K562 (cell line): ENCODE measurements around the gene KTN1. TPM values are rescaled to one million over a fixed set of nuclear protein-coding genes. Genes with fewer than 3 reads are reported as not detected.

ENCODE experiments used
- ATAC-seq: fragments of 200-7000 bp; cut with Tn5 transposase; 3 replicates; pipeline ENCODE4 v1.9.1; 2020; ENCODE audit warnings: moderate library complexity
- BruUV-seq: library from RNA; stranded (reverse); fragments of 400-500 nt; replicated peaks from 2 replicates; lab custom pipeline; 2021; lab: Mats Ljungman, UMichigan
- CTCF ChIA-PET: fragments of 300-600 bp; formaldehyde crosslinking; extraction: SDS; loops from one replicate; lab custom pipeline; 2021; ENCODE audit warnings: low intra/inter-chr PET ratio; lab: Yijun Ruan, JAX
- POLR2A ChIA-PET: fragments of 300-600, 350-650 bp; sonication (Branson Sonifier 250); formaldehyde crosslinking; extraction: SDS; loops from one replicate; lab custom pipeline; 2021; ENCODE audit warnings: antibody characterized with exemption, inconsistent platforms; lab: Yijun Ruan, JAX
- DNase-seq, 4 experiments: peaks; one replicate each; pipeline versions ENCODE4 v3.0.0 to v3.0.0-alpha.2; 2011 to 2018; ENCODE audit warnings: low spot score in 3 of 4, mixed read lengths in 3 of 4; ENCODE audit errors: extremely low read depth in 1 of 4
- FAIRE-seq: peaks from 2 replicates; lab custom pipeline; 2011; peaks lifted over from hg19 to GRCh38; lab: Jason Lieb, UNC
- H2AFZ ChIP-seq: 2 replicates; pipeline ENCODE4 v1.6.0; 2011; ENCODE audit warnings: low read depth, low read length, control low read depth, inconsistent platforms
- H3K27ac ChIP-seq: fragments of 200-600 bp; 3 replicates; pipeline ENCODE4 v1.8.0; 2011; ENCODE audit warnings: low read depth, mild to moderate bottlenecking, control low read depth, inconsistent platforms, low read length, moderate library complexity, mixed read lengths; ENCODE audit errors: extremely low read depth
- H3K27me3 ChIP-seq, 2 experiments: fragments of 300-600 bp in 1 of 2; 2 replicates in 1 of 2; 3 replicates in 1 of 2; pipeline versions ENCODE4 v1.6.0 to v1.8.0; 2011; ENCODE audit warnings: inconsistent platforms in 2 of 2, low read length in 2 of 2, mild to moderate bottlenecking in 1 of 2, mixed read lengths in 1 of 2, moderate library complexity in 1 of 2; ENCODE audit not compliant: control insufficient read depth in 2 of 2, insufficient read depth in 2 of 2
- H3K36me3 ChIP-seq: fragments of 300-600 bp; 3 replicates; pipeline ENCODE4 v1.8.0; 2011; ENCODE audit warnings: mild to moderate bottlenecking, low read length, inconsistent platforms; ENCODE audit not compliant: control insufficient read depth, insufficient read depth
- H3K4me1 ChIP-seq, 2 experiments: fragments of 200-600 bp in 1 of 2; replicated peaks in 1 of 2; 2 replicates in 1 of 2; 3 replicates in 1 of 2; pipeline versions ENCODE4 v1.5.1 to v1.8.0; 2011; ENCODE audit warnings: inconsistent platforms in 2 of 2, low read length in 2 of 2, mild to moderate bottlenecking in 1 of 2, mixed read lengths in 1 of 2, moderate library complexity in 1 of 2; ENCODE audit not compliant: control insufficient read depth in 2 of 2, insufficient read depth in 2 of 2
- H3K4me2 ChIP-seq: 2 replicates; pipeline ENCODE4 v1.6.1; 2011; ENCODE audit warnings: low read length, control low read depth, inconsistent platforms, mixed read lengths; ENCODE audit not compliant: insufficient read depth
- H3K4me3 ChIP-seq: fragments of 200-600 bp; sonication (generic), shearing (Covaris generic); 2 replicates; pipeline ENCODE4 v1.5.1; 2016; ENCODE audit warnings: control low read depth, inconsistent platforms
- H3K79me2 ChIP-seq: fragments of 200-600 bp; 3 replicates; pipeline ENCODE4 v1.8.0; 2011; ENCODE audit warnings: low read length, inconsistent platforms; ENCODE audit not compliant: control insufficient read depth, insufficient read depth
- H3K9ac ChIP-seq, 2 experiments: 2 replicates each; pipeline versions ENCODE4 v1.6.0 to v1.6.1; 2011; ENCODE audit warnings: low read depth in 2 of 2, low read length in 2 of 2, control low read depth in 1 of 2, inconsistent platforms in 1 of 2, mild to moderate bottlenecking in 1 of 2, mixed read lengths in 1 of 2; ENCODE audit not compliant: insufficient read depth in 1 of 2
- H3K9me1 ChIP-seq: one replicate; pipeline ENCODE4 v1.6.0; 2011; ENCODE audit warnings: inconsistent platforms, mild to moderate bottlenecking, low read length, moderate library complexity; ENCODE audit not compliant: control insufficient read depth, insufficient read depth
- H3K9me3 ChIP-seq: replicated peaks from 2 replicates; pipeline ENCODE4 v1.5.1; 2011; ENCODE audit warnings: low read depth, low read length, inconsistent platforms; ENCODE audit not compliant: control insufficient read depth, insufficient read depth
- H4K20me1 ChIP-seq: replicated peaks from 2 replicates; pipeline ENCODE4 v1.6.1; 2011; ENCODE audit warnings: low read length, inconsistent platforms, mixed read lengths; ENCODE audit not compliant: control insufficient read depth, insufficient read depth
- COPS2 ChIP-seq: fragments of 450-650 bp; conservative IDR thresholded peaks from 2 replicates; pipeline ENCODE4 v1.6.1; 2016; ENCODE audit warnings: mild to moderate bottlenecking, moderate library complexity
- GABPB2 ChIP-seq: fragments of 250-450 bp; sonication (Bioruptor Pico); conservative IDR thresholded peaks from 2 replicates; pipeline ENCODE4 v1.5.1; 2021; ENCODE audit warnings: mild to moderate bottlenecking
- HDAC8 ChIP-seq: fragments of 450-650 bp; IDR thresholded peaks from 2 replicates; pipeline ENCODE4 v1.6.1; 2016; ENCODE audit warnings: mild to moderate bottlenecking, missing genetic modification characterization, moderate library complexity, missing compliant biosample characterization
- HEY1 ChIP-seq: fragments of 250-450 bp; sonication (Bioruptor Pico); IDR thresholded peaks from 2 replicates; pipeline ENCODE4 v1.5.0; 2020; ENCODE audit warnings: mild to moderate bottlenecking, moderate library complexity, borderline replicate concordance
- NCOA1 ChIP-seq: fragments of 450-650 bp; IDR thresholded peaks from 2 replicates; pipeline ENCODE4 v1.6.1; 2016; ENCODE audit warnings: low read depth
- NONO ChIP-seq, 2 experiments: fragments of 200-400 bp in 1 of 2; fragments of 450-650 bp in 1 of 2; formaldehyde crosslinking in 1 of 2; IDR thresholded peaks; 2 replicates each; pipeline ENCODE4 v1.6.1; 2017; ENCODE audit warnings: low read depth in 2 of 2, mild to moderate bottlenecking in 2 of 2, moderate library complexity in 2 of 2, low read length in 1 of 2
- RFX7 ChIP-seq: fragments of 250-450 bp; sonication (Bioruptor Pico); IDR thresholded peaks from 2 replicates; pipeline ENCODE4 v1.5.1; 2021; ENCODE audit warnings: mild to moderate bottlenecking
- SIN3A ChIP-seq, 2 experiments: fragments of 150-350 bp in 1 of 2; IDR thresholded peaks; 2 replicates each; pipeline ENCODE4 v1.6.1; 2011 to 2016; ENCODE audit warnings: borderline replicate concordance in 2 of 2, low read depth in 2 of 2, low read length in 2 of 2, mild to moderate bottlenecking in 2 of 2, moderate library complexity in 2 of 2; ENCODE audit not compliant: control insufficient read depth in 1 of 2
- SMAD4 ChIP-seq: fragments of 250-450 bp; sonication (Bioruptor Pico); conservative IDR thresholded peaks from 2 replicates; pipeline ENCODE4 v1.8.0; 2021; ENCODE audit warnings: inconsistent platforms, mild to moderate bottlenecking, moderate library complexity
- ZNF212 ChIP-seq: fragments of 450-650 bp; formaldehyde crosslinking; IDR thresholded peaks from 2 replicates; pipeline ENCODE4 v1.4.0; 2020; ENCODE audit warnings: mild to moderate bottlenecking
- WGBS: fragments of 100-300 bp; shearing (Covaris generic); methylation state at CpG from one replicate; pipeline ENCODE4 v1.1.6; 2016; ENCODE audit warnings: low coverage, mixed read lengths; ENCODE audit not compliant: insufficient coverage; ENCODE audit errors: missing lambda C conversion rate; 5-methylcytosine and 5-hydroxymethylcytosine counted together
- in situ Hi-C: fragments of 300-500 bp; cut with MboI; formaldehyde crosslinking; loops from 4 replicates; pipeline ENCODE4 v1.15.0; 2018; ENCODE audit warnings: inconsistent platforms, mixed read lengths
- intact Hi-C: fragments of 100-400 bp; cut with micrococcal nuclease; formaldehyde crosslinking; loops from 2 replicates; pipeline ENCODE4 v1.14.2; 2022
- polyA plus RNA-seq, 8 experiments: library from polyadenylated mRNA; depleted of rRNA in 4 of 8; stranded (reverse) in 5 of 8; unstranded in 3 of 8; fragments of >200 nt; fragmentation: Nextera tagmentation in 2 of 8; fragmentation: Illumina TruSeq in 1 of 8; extraction: Ambion mirVana in 2 of 8; extraction: Trizol in 1 of 8; gene quantifications; 2 replicates each; pipeline versions ENCODE4 v1.2.1 to v1.2.3, GENCODE V29; 2011 to 2014; ENCODE audit warnings: inconsistent platforms in 1 of 8, missing spikeins in 1 of 8
- total RNA-seq, 7 experiments: library from RNA; depleted of rRNA in 6 of 7; stranded (reverse); fragments of >200 nt in 6 of 7; fragmentation: Illumina TruSeq in 2 of 7; extraction: Trizol in 2 of 7; gene quantifications; 2 replicates each; pipeline versions ENCODE4 v1.2.1 to v1.2.3, GENCODE V29; 2011 to 2021; ENCODE audit warnings: low replicate concordance in 1 of 7
- TF ChIP-seq, protein P1 (sequence below): sonication (generic); formaldehyde crosslinking; IDR thresholded peaks from 2 replicates; pipeline ENCODE4 v1.5.0; 2020; ENCODE audit warnings: missing genetic modification reagents
- TF ChIP-seq, protein P2 (sequence below): fragments of 250-450 bp; sonication (Bioruptor Pico); IDR thresholded peaks from 2 replicates; pipeline ENCODE4 v1.8.0; 2022; ENCODE audit warnings: inconsistent platforms, mild to moderate bottlenecking, moderate library complexity, borderline replicate concordance
- TF ChIP-seq, protein P3 (sequence below): fragments of 250-450 bp; sonication (Bioruptor Pico); IDR thresholded peaks from 2 replicates; pipeline ENCODE4 v1.5.0; 2022; ENCODE audit warnings: mild to moderate bottlenecking

Gene KTN1
- total and polyA plus RNA-seq, 9 of the 15 experiments (the other 6 are each of a cell fraction or from before 2014, with no cell fraction given): 34.8 to 120 (median 63.6) TPM

DNA sequence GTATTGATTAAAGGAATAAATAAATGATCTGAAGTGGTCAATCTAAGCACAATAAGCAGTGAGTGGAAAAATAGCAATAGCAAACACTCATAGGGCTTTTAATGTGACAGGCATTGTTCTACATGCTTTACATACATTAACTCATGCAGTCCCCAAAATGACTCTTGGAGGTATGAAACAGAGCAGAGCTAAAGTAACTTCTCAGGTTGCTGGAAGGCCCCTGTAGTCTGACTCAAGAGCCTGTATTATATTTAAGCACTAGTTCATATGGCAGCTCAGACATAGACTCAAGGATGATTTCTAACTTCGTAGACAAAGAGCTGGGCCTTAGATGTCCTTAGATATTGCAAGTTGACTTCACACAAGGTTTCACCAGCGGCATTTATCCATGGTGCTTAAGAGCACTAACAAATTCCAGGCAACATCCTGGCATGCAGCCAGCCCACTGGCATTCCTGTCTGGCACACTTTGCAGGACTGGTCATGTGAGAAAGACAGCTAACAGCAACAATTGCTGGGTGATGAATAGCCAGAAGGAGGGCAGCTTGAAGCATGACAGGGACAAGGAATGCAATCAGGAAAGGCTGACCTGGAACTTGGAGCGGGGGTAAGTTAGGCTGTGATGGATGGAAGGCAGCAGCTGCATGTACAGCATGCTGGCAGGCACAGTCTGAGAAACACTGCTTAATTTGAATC lies 22.9 kb upstream of the KTN1 start:
- intact Hi-C loops: no loop called here
- Histone ChIP-seq H3K79me2 (no peaks in the 10 kb centered on the region), H3K4me1 (no peaks in the 10 kb centered on the region), H3K4me3 (no peak overlapping the region), H4K20me1 (no peaks in the 10 kb centered on the region), H2AFZ (no peak overlapping the region), H3K9me3 (no peaks in the 10 kb centered on the region), H3K27me3 (no peaks in the 10 kb centered on the region), H3K9ac (no peak overlapping the region), H3K4me2 (no peak overlapping the region), H3K36me3 (no peaks in the 10 kb centered on the region), H3K27ac (no peak overlapping the region), H3K9me1 (no peaks in the 10 kb centered on the region)
- ChIA-PET CTCF (interaction anchor here (0.6 kb wide), 1 partner anchor 25 kb away, joined by 4 read pairs; no protein-coding TSS in a partner anchor), POLR2A (interaction anchor here (0.6 kb wide), 1 partner anchor 12 kb away, joined by 3 read pairs; no protein-coding TSS in a partner anchor)
- BruUV-seq: no TSS peak
- ATAC-seq (no peak), FAIRE-seq (no peak), DNase-seq (no peak)
- in situ Hi-C loops: no loop called here
- TF ChIP-seq, protein P1, sequence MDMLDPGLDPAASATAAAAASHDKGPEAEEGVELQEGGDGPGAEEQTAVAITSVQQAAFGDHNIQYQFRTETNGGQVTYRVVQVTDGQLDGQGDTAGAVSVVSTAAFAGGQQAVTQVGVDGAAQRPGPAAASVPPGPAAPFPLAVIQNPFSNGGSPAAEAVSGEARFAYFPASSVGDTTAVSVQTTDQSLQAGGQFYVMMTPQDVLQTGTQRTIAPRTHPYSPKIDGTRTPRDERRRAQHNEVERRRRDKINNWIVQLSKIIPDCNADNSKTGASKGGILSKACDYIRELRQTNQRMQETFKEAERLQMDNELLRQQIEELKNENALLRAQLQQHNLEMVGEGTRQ (CRISPR knock-in tag): no peak
- TF ChIP-seq HEY1 (CRISPR knock-in tag) (no peak), NCOA1 (no peak), RFX7 (CRISPR knock-in tag) (no peak), HDAC8 (no peak), NONO (IDR thresholded peaks at IDR 0.05; ENCODE audit: low read depth in 2 of 2, low read length in 1 of 2) (no peak), SMAD4 (no peak), GABPB2 (CRISPR knock-in tag) (no peak), SIN3A (IDR thresholded peaks at IDR 0.05; ENCODE audit: borderline replicate concordance in 2 of 2, control insufficient read depth in 1 of 2, low read depth in 2 of 2, low read length in 2 of 2) (no peak), COPS2 (no peak), ZNF212 (no peak)
- TF ChIP-seq, protein P2, sequence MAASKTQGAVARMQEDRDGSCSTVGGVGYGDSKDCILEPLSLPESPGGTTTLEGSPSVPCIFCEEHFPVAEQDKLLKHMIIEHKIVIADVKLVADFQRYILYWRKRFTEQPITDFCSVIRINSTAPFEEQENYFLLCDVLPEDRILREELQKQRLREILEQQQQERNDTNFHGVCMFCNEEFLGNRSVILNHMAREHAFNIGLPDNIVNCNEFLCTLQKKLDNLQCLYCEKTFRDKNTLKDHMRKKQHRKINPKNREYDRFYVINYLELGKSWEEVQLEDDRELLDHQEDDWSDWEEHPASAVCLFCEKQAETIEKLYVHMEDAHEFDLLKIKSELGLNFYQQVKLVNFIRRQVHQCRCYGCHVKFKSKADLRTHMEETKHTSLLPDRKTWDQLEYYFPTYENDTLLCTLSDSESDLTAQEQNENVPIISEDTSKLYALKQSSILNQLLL (CRISPR knock-in tag): no peak
- TF ChIP-seq, protein P3, sequence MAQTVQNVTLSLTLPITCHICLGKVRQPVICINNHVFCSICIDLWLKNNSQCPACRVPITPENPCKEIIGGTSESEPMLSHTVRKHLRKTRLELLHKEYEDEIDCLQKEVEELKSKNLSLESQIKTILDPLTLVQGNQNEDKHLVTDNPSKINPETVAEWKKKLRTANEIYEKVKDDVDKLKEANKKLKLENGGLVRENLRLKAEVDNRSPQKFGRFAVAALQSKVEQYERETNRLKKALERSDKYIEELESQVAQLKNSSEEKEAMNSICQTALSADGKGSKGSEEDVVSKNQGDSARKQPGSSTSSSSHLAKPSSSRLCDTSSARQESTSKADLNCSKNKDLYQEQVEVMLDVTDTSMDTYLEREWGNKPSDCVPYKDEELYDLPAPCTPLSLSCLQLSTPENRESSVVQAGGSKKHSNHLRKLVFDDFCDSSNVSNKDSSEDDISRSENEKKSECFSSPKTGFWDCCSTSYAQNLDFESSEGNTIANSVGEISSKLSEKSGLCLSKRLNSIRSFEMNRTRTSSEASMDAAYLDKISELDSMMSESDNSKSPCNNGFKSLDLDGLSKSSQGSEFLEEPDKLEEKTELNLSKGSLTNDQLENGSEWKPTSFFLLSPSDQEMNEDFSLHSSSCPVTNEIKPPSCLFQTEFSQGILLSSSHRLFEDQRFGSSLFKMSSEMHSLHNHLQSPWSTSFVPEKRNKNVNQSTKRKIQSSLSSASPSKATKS: no peak
- WGBS: 49% methylated on average over 3 of the region's 3 CpGs
